ENCODE results near the gene CHCHD5. TPM values are rescaled to one million over a fixed set of nuclear protein-coding genes. Genes with fewer than 3 reads are reported as not detected.

Gene CHCHD5
- total and polyA plus RNA-seq, 2 of the 8 experiments (the other 6 are each of a cell fraction or from before 2014, with no cell fraction given), result 27.2 to 71.5 TPM

DNA sequence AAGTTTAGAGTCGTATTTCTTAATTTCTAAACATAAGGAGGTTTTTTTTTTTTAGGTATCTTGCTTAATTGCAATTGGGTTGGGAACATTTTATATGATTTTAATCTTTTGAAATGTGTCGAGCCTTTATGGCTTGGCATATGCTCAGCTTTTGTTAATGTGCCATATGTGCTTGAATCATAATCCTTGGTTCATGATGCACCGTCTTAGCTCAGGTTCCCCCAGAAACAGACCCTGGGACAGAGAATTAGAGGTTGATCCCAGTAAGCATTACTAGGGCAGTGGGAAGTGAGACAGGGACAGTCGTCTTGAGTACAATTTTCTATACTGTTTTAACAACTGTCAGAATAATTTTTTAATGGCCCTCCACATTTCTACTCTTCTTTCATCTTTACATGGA, 9.3 kb downstream of the CHCHD5 start (continued):
- TF ChIP-seq CTBP2 (IDR thresholded peaks at IDR 0.05; ENCODE audit: borderline replicate concordance, insufficient read depth, insufficient read length, low read length), result no peak
- TF ChIP-seq, protein P1, sequence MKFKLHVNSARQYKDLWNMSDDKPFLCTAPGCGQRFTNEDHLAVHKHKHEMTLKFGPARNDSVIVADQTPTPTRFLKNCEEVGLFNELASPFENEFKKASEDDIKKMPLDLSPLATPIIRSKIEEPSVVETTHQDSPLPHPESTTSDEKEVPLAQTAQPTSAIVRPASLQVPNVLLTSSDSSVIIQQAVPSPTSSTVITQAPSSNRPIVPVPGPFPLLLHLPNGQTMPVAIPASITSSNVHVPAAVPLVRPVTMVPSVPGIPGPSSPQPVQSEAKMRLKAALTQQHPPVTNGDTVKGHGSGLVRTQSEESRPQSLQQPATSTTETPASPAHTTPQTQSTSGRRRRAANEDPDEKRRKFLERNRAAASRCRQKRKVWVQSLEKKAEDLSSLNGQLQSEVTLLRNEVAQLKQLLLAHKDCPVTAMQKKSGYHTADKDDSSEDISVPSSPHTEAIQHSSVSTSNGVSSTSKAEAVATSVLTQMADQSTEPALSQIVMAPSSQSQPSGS (IDR thresholded peaks at IDR 0.05; ENCODE audit: low read length), result no peak
- TF ChIP-seq, protein P2, sequence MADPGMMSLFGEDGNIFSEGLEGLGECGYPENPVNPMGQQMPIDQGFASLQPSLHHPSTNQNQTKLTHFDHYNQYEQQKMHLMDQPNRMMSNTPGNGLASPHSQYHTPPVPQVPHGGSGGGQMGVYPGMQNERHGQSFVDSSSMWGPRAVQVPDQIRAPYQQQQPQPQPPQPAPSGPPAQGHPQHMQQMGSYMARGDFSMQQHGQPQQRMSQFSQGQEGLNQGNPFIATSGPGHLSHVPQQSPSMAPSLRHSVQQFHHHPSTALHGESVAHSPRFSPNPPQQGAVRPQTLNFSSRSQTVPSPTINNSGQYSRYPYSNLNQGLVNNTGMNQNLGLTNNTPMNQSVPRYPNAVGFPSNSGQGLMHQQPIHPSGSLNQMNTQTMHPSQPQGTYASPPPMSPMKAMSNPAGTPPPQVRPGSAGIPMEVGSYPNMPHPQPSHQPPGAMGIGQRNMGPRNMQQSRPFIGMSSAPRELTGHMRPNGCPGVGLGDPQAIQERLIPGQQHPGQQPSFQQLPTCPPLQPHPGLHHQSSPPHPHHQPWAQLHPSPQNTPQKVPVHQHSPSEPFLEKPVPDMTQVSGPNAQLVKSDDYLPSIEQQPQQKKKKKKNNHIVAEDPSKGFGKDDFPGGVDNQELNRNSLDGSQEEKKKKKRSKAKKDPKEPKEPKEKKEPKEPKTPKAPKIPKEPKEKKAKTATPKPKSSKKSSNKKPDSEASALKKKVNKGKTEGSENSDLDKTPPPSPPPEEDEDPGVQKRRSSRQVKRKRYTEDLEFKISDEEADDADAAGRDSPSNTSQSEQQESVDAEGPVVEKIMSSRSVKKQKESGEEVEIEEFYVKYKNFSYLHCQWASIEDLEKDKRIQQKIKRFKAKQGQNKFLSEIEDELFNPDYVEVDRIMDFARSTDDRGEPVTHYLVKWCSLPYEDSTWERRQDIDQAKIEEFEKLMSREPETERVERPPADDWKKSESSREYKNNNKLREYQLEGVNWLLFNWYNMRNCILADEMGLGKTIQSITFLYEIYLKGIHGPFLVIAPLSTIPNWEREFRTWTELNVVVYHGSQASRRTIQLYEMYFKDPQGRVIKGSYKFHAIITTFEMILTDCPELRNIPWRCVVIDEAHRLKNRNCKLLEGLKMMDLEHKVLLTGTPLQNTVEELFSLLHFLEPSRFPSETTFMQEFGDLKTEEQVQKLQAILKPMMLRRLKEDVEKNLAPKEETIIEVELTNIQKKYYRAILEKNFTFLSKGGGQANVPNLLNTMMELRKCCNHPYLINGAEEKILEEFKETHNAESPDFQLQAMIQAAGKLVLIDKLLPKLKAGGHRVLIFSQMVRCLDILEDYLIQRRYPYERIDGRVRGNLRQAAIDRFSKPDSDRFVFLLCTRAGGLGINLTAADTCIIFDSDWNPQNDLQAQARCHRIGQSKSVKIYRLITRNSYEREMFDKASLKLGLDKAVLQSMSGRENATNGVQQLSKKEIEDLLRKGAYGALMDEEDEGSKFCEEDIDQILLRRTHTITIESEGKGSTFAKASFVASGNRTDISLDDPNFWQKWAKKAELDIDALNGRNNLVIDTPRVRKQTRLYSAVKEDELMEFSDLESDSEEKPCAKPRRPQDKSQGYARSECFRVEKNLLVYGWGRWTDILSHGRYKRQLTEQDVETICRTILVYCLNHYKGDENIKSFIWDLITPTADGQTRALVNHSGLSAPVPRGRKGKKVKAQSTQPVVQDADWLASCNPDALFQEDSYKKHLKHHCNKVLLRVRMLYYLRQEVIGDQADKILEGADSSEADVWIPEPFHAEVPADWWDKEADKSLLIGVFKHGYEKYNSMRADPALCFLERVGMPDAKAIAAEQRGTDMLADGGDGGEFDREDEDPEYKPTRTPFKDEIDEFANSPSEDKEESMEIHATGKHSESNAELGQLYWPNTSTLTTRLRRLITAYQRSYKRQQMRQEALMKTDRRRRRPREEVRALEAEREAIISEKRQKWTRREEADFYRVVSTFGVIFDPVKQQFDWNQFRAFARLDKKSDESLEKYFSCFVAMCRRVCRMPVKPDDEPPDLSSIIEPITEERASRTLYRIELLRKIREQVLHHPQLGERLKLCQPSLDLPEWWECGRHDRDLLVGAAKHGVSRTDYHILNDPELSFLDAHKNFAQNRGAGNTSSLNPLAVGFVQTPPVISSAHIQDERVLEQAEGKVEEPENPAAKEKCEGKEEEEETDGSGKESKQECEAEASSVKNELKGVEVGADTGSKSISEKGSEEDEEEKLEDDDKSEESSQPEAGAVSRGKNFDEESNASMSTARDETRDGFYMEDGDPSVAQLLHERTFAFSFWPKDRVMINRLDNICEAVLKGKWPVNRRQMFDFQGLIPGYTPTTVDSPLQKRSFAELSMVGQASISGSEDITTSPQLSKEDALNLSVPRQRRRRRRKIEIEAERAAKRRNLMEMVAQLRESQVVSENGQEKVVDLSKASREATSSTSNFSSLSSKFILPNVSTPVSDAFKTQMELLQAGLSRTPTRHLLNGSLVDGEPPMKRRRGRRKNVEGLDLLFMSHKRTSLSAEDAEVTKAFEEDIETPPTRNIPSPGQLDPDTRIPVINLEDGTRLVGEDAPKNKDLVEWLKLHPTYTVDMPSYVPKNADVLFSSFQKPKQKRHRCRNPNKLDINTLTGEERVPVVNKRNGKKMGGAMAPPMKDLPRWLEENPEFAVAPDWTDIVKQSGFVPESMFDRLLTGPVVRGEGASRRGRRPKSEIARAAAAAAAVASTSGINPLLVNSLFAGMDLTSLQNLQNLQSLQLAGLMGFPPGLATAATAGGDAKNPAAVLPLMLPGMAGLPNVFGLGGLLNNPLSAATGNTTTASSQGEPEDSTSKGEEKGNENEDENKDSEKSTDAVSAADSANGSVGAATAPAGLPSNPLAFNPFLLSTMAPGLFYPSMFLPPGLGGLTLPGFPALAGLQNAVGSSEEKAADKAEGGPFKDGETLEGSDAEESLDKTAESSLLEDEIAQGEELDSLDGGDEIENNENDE (IDR thresholded peaks at IDR 0.05; ENCODE audit: insufficient replicate concordance, low read length), result no peak
- no peak for TF ChIP-seq KDM5A (IDR thresholded peaks at IDR 0.05; ENCODE audit: low read length)
- TF ChIP-seq, protein P3, sequence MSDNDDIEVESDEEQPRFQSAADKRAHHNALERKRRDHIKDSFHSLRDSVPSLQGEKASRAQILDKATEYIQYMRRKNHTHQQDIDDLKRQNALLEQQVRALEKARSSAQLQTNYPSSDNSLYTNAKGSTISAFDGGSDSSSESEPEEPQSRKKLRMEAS (IDR thresholded peaks at IDR 0.05), result no peak
- no peak for TF ChIP-seq JUN (IDR thresholded peaks at IDR 0.05; ENCODE audit: low read depth, low read length)

All from H1 (cell line).